HG02884 (cell line): ENCODE results near the gene SCRN3.
"Not testable (repeated sequence)": the region's sequence is repeated elsewhere in the genome, so short reads cannot be mapped to it uniquely, and the experiment has no call there.

Experiments used
- ATAC-seq: cut with Tn5 transposase; IDR thresholded peaks from one replicate; pipeline ENCODE4 v1.9.1; 2021; ENCODE audit warnings: mild to moderate bottlenecking, moderate library complexity; ENCODE audit not compliant: unreplicated experiment

SCRN3 gene

DNA sequence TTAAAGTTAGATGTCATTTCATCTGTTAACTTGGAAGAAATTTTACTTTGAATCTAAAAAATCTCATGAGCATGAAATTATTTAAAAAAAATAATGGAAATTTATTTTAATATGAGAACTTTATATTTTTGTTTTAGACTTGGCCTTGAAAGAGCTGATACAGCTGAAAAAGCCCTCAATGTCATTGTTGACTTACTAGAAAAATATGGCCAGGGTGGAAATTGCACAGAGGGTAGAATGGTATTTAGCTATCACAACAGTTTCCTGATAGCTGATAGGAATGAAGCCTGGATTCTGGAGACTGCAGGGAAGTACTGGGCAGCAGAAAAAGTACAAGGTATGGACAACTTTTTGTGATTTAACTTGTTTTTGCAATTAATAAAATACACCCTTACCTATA is 5.3 kb downstream of the SCRN3 start:
- ATAC-seq, result no peak

GRCh38 chr2:174403628-174404027 is 8.1 kb downstream of the SCRN3 start:
- ATAC-seq, result no peak

GRCh38 chr2:174410039-174410438 is 14.5 kb downstream of the SCRN3 start:
- not testable (repeated sequence) for ATAC-seq

DNA sequence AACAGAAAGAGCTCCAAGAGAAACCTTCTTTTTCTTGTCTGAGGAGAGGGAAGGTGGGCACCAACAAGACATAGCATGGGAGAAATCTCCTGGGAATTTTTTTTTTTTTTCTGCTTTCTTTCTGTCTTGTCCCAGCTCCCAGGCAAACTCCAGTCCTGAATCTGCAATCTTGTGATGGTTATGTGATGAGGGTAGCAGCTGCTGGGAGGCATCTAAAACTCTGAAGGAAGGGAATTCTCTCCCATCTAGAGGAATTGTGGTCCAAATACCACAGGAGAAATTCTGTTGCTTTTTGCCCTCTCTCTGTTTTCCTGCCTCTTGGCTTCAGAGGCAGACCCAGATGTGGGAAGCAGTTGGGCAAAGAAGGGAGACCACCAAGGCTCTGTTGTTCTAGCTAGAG is 16.7 kb downstream of the SCRN3 start:
- no peak for ATAC-seq

DNA sequence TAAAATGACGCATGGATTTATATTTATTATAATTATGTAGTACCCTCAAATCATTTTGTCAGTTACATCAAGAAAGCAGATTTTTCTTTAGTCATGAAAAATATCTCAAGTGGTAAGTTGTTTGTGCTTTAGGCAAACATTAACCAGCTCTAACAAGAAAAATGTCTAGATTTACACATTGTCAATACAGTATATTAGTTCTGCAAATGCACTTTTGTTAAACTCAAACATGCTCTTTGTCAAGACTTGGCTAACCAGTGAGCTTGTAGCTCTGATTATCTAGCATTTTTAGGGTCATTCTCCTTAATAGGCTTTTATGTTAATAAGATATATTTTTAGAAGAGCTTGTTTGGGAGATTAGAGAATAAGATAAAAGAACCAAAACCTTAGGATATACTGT is 32.7 kb downstream of the SCRN3 start:
- no peak for ATAC-seq

DNA sequence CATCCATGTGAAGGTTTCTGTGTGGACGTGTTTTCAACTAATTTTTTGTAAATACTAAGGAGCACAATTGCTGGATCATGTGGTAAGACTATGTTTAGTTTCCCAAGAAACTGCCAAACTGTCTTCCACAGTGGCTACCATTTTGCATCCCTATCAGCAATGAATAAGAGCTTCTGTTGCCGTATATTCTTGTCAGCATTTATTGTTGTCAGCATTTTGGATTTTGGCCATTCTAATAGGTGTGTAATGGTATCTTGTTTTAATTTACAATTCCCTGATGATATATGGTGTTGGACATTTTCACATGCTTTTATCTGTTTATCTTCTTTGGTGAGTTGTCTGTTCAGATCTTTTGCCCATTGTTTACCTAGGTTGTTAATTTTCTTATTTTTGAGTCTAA is 34.5 kb downstream of the SCRN3 start:
- ATAC-seq, result no peak

- ATAC-seq, result no peak
These were observed 36.4 kb downstream of the SCRN3 start for GRCh38 chr2:174431902-174432301.

DNA sequence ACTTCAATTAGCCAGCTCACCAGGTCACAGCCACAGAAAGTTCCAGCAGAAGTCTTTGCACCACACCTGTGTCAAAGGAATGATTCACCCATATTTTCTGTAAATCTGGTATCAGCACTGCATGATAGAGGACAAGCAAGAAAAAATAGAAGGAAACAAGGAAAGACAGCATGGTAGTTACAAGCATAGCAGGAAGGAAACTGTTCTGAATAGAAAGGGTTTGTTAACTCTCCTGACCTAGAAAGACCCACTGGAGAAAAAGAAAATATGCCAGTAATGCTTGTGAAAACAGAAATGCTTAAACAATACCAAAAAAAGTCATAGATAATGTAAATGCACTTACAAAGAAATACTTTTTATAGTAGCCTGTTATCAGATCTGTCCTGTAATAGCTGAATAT is 40.8 kb downstream of the SCRN3 start:
- no peak for ATAC-seq

- ATAC-seq, result no peak
These were observed 42.8 kb downstream of the SCRN3 start for GRCh38 chr2:174438146-174438886.

GRCh38 chr2:174439323-174439722 is 43.8 kb downstream of the SCRN3 start:
- no peak for ATAC-seq

GRCh38 chr2:174439950-174440349 is 44.4 kb downstream of the SCRN3 start:
- ATAC-seq, result no peak

DNA sequence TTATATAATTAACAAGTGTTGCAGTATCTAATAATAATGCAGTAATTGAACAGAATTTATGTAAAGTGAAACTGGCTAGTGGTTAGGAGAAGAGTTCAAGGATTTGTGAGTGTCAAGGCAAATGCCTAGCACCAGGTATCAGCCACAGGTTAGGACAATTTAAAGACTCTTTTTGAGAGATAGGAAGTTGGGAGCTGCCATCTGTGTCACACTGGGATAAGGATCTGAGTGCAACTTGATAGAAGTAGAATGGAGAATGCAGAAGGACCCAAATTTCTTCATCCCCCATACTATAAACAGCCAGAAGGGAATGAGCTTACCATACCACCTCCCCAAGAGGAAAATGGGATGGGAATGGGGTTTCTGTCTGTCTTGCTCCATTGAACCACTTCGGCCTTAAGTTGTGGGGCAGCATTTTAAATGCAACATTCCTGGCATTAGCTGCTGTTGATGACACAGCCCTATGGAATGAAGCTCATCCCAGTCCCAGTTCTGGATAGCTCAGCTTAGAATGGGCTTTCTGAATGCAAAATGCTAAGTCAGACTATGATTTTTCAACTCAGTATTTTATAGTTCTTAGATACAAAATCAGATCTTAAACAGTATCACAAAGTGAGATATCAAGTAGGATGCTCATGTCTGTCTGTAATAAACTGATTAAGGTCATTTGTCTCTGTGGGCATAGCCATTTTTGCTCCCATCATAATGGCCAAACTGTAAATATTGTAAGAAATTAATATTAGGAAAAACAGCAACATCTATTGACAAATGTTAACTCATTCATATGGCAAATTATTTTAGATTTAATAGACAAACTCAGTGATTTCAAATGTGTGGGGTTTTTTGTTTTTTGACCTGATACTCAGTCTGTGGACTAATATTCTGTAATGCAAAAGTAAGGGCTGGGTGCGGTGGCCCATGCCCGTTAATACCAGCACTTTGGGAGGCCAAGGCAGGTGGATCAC is 47.3 kb downstream of the SCRN3 start:
- ATAC-seq, result no peak

DNA sequence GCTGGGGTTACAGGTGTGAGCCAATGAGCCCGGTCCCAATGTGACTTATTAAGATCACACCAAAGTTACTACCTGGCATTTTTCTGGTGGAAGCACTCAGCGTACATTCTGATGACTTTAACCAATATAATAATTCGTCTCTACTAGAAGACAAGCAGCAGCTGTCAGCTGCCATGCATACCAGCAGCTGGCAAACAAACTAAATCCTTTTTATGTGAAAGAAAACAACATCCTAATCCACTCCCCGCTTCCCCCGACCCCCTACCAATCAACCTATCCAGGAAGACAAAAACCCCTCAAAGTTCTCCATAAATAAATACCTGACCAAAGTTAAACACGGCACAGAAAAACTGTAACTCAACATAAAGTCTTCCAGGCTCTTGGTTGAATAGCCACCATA is 49.2 kb downstream of the SCRN3 start:
- ATAC-seq, result no peak

GRCh38 chr2:174445248-174445647 is 49.7 kb downstream of the SCRN3 start:
- ATAC-seq, result no peak

DNA sequence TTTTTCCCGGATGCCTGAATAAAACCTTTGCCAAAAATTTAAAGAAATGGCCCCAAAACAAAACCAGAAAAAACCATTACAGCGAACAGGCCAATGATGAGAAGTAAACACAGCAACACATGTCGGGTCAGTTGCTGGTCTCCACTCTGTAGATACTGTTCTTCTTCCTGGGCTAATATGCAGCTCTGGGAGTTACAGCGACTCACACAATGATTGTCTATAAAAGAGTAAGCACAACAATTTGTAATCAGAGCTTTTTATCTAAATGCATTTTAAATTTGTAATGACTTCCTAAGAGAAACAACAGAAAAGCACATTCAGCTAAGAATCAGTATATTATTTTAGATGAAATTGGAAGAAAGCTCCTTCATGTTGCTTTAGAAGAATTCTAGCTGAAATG is 51.0 kb downstream of the SCRN3 start:
- no peak for ATAC-seq

DNA sequence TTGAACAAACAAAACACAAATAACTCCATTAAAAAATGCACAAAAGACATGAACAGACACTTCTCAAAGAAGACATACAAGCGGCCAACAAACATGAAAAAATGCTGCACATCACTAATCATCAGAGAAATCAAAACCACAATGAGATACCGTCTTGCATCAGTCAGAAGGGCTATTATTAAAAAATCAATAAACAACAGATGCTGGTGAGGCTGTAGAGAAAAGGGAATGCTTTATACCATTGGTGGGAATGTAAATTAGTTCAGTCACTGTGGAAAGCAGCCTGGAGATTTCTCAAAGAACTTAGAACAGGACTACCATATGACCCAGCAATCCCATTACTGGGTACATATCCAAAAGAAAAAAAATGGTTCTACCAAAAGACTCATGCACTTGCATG is 53.5 kb downstream of the SCRN3 start:
- ATAC-seq, result no peak

DNA sequence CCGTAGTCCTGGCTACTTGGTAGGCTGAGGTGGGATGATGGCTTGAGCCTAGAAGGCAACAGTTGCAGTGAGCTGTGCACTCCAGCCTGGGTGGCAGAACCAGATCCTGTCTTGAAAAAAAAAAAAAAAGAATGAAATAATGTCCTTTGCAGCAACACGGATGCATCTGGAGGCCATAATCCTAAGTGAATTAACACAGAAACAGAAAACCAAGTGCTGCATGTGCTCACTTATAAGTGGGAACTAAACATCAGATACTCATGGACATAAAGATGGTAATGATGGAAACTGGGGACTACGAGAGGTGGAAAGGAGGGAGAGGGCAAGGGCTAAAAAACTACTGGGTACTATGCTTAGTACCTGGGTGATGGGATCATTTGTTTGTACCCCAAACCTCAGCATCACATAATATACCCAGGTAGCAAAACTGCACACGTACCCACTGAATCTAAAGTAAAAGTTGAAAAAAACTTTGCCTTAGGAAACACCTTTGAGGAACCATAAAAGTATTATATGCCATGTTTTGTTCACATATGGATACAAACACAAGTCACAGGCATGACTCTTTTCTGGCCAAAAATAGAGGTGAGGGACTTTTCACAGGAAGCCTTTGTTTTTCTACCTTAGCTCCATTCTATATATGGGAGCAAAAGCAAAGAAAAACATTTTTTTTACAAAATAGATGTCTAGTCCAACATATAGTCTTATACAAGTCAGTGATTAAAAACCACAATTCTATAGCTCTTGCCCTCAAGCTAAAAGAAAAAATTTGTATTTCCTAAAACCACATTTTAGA is 54.7 kb downstream of the SCRN3 start:
- no peak for ATAC-seq

GRCh38 chr2:174454566-174454965 is 59.0 kb downstream of the SCRN3 start:
- no peak for ATAC-seq

DNA sequence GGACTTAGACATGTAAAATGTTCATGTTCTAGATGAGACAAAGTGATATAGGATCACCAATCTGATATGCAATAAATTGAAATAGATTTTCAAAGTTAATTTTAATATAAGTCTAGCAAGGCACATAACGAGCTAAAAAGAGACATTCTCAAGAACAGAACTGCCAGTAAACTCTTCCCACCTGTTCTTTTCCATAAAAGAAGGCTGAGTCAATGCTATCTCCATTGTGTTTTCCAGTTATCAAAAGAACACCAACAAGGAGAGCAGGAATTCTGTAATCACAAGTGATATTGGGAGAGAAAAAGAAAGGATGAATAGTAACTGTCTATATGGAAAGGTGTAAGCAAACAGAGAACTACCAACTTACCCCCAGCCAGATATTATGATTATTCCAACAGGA is 65.7 kb downstream of the SCRN3 start:
- ATAC-seq, result no peak

DNA sequence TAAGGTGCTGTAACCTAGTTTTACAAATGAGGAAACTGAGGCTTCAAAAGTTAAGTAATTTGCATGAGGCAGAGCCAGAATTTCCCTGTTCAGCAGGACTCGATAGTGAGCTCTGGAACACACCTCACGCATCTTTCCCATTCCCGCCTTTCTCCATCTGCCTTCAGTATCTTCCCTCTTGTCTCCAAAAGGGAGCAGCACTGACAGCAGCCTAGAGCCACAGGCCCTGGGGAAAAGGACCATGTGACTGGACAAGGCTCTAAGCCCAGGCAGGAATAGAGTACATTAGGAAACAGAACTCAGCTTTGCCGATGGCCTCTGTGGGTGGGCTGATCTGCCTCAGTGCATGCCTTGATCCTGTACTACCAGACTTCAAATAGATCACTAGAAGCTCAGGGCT is 69.8 kb downstream of the SCRN3 start:
- ATAC-seq, result no peak

DNA sequence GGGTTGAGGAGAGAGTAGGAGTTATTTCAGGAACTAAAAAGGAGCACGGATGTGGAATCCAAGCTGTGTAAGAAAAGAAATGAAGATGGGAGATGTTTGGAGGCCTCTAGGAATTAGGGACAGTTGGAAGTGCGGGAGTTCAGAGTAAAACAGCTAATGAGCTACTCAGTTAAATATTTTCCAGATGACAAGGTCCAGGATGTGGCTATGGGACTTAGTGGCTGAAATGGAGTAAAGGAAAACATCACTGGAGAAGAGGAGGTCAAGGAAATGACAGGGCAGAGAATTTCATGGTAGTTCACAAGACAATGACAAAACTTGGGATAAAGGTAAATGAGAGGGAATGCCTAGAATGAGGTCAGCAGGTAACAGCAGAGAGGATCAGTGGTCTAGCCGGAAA is 78.3 kb downstream of the SCRN3 start:
- no peak for ATAC-seq
